ENCODE measurements around the gene MGST3. TPM values are rescaled to one million over a fixed set of nuclear protein-coding genes. Genes with fewer than 3 reads are reported as not detected.

MGST3 gene
- total RNA-seq, 4 donors from 2014 or later: 319 to 444 (median 396) TPM

GRCh38 chr1:165697881-165698760 lies 67.1 kb downstream of the MGST3 start, which contains the start of gene ALDH9A1:
Gene ALDH9A1, minus strand, starts transcription at chr1:165698562. Its CDS starts 4 bp downstream, at chr1:165698558.
- TF ChIP-seq CTCF (IDR thresholded peaks at IDR 0.05; ENCODE audit: low read depth): no peak

GRCh38 chr1:165698761-165699052 lies 67.7 kb downstream of the MGST3 start:
- TF ChIP-seq CTCF (IDR thresholded peaks at IDR 0.05; ENCODE audit: low read depth): no peak

- TF ChIP-seq CTCF (IDR thresholded peaks at IDR 0.05; ENCODE audit: low read depth): no peak
These were observed 68.5 kb downstream of the MGST3 start for GRCh38 chr1:165699577-165699976.

- TF ChIP-seq CTCF (IDR thresholded peaks at IDR 0.05; ENCODE audit: low read depth): no peak
These were observed 72.6 kb downstream of the MGST3 start for GRCh38 chr1:165703648-165704047.

Other genes with a start within 250 kb of the MGST3 start
- 1 to 10 TPM in 1 of 4 donors, under 1 TPM in 1, not detected in 2; 0.17 to 1.5 TPM for gene RXRG, start 186.1 kb upstream of the MGST3 start, total RNA-seq
- not detected for gene LRRC52, start 87.2 kb upstream of the MGST3 start, total RNA-seq
- 100 to 1,000 TPM; 113 to 174 (median 150) TPM for gene ALDH9A1, start 67.3 kb downstream of the MGST3 start, total RNA-seq
- 100 to 1,000 TPM in 1 of 4 donors, 10 to 100 TPM in 3; 46.7 to 110 (median 49.2) TPM for gene TMCO1, start 137.6 kb downstream of the MGST3 start, total RNA-seq
- gene UCK2, start 196.4 kb downstream of the MGST3 start, total RNA-seq: 10 to 100 TPM in 3 of 4 donors, 1 to 10 TPM in 1; 9.0 to 16.3 (median 15.5) TPM